Hepatocyte (in vitro differentiated cells): ENCODE data around the gene HDAC8. TPM values are rescaled to one million over a fixed set of nuclear protein-coding genes. Genes with fewer than 3 reads are reported as not detected.

Source experiments
- DNase-seq: peaks from one replicate; pipeline ENCODE4 v3.0.0-alpha.2; 2016; ENCODE audit warnings: low spot score
- H2AFZ ChIP-seq: fragments of 200-600 bp; sonication (generic); 2 replicates; pipeline ENCODE4 v1.6.0; 2016; ENCODE audit warnings: antibody characterized with exemption, mild to moderate bottlenecking
- H3K27ac ChIP-seq: fragments of 200-600 bp; sonication (generic); 2 replicates; pipeline ENCODE4 v1.5.1; 2016; ENCODE audit warnings: mild to moderate bottlenecking
- H3K27me3 ChIP-seq: fragments of 200-600 bp; sonication (generic); 2 replicates; pipeline ENCODE4 v1.6.1; 2016
- H3K36me3 ChIP-seq: fragments of 200-600 bp; sonication (generic); replicated peaks from 2 replicates; pipeline ENCODE4 v1.5.1; 2016; ENCODE audit warnings: low read depth; ENCODE audit not compliant: insufficient read depth
- H3K4me1 ChIP-seq: fragments of 200-600 bp; sonication (generic); 2 replicates; pipeline ENCODE4 v1.5.1; 2016; ENCODE audit warnings: mild to moderate bottlenecking, moderate library complexity; ENCODE audit not compliant: insufficient read depth
- H3K4me2 ChIP-seq: fragments of 200-600 bp; sonication (generic); 2 replicates; pipeline ENCODE4 v1.6.0; 2016
- H3K4me3 ChIP-seq: fragments of 200-600 bp; sonication (generic); 2 replicates; pipeline ENCODE4 v1.5.1; 2016; ENCODE audit warnings: mild to moderate bottlenecking
- H3K79me2 ChIP-seq: fragments of 200-600 bp; sonication (generic); 2 replicates; pipeline ENCODE4 v1.6.0; 2017; ENCODE audit warnings: mild to moderate bottlenecking
- H3K9me2 ChIP-seq: fragments of 200-600 bp; sonication (generic); replicated peaks from 2 replicates; pipeline ENCODE4 v1.6.0; 2017; ENCODE audit warnings: mild to moderate bottlenecking; ENCODE audit not compliant: insufficient read depth
- H3K9me3 ChIP-seq: fragments of 200-600 bp; sonication (generic); 2 replicates; pipeline ENCODE4 v1.5.1; 2016; ENCODE audit warnings: low read depth, mild to moderate bottlenecking
- H4K20me1 ChIP-seq: fragments of 200-600 bp; sonication (generic); 2 replicates; pipeline ENCODE4 v1.6.0; 2016; ENCODE audit warnings: mild to moderate bottlenecking; ENCODE audit not compliant: insufficient read depth, poor library complexity, severe bottlenecking
- EZH2 ChIP-seq: fragments of 200-600 bp; sonication (generic); IDR thresholded peaks from 2 replicates; pipeline ENCODE4 v1.6.1; 2016; ENCODE audit warnings: antibody characterized with exemption, mild to moderate bottlenecking, borderline replicate concordance
- EZH2phosphoT487 ChIP-seq: fragments of 200-600 bp; sonication (generic); IDR thresholded peaks from one replicate; pipeline ENCODE4 v1.6.1; 2018; ENCODE audit warnings: antibody characterized with exemption, mild to moderate bottlenecking, low read depth, moderate library complexity; ENCODE audit not compliant: unreplicated experiment, severe bottlenecking
- WGBS: methylation state at CpG from one replicate; pipeline ENCODE4 v1.1.6; 2016; ENCODE audit warnings: low lambda C conversion rate; ENCODE audit errors: missing lambda C conversion rate; 5-methylcytosine and 5-hydroxymethylcytosine counted together
- polyA plus RNA-seq: library from polyadenylated mRNA; unstranded; fragments of >200 nt; fragmentation: Nextera tagmentation; extraction: Ambion mirVana; gene quantifications from 2 replicates; pipeline ENCODE4 v1.2.1, GENCODE V29; 2016
- total RNA-seq: library from RNA; depleted of rRNA; stranded (reverse); fragments of >200 nt; gene quantifications from 2 replicates; pipeline ENCODE4 v1.2.3, GENCODE V29; 2014
- TF ChIP-seq, protein P1 (sequence below): fragments of 200-600 bp; sonication (generic); IDR thresholded peaks from 2 replicates; pipeline ENCODE4 v1.5.1; 2016; ENCODE audit warnings: antibody characterized with exemption, mild to moderate bottlenecking; ENCODE audit not compliant: poor library complexity

Gene HDAC8
- total and polyA plus RNA-seq, 2 experiments from 2014 or later, result 29.4 to 29.5 TPM

DNA sequence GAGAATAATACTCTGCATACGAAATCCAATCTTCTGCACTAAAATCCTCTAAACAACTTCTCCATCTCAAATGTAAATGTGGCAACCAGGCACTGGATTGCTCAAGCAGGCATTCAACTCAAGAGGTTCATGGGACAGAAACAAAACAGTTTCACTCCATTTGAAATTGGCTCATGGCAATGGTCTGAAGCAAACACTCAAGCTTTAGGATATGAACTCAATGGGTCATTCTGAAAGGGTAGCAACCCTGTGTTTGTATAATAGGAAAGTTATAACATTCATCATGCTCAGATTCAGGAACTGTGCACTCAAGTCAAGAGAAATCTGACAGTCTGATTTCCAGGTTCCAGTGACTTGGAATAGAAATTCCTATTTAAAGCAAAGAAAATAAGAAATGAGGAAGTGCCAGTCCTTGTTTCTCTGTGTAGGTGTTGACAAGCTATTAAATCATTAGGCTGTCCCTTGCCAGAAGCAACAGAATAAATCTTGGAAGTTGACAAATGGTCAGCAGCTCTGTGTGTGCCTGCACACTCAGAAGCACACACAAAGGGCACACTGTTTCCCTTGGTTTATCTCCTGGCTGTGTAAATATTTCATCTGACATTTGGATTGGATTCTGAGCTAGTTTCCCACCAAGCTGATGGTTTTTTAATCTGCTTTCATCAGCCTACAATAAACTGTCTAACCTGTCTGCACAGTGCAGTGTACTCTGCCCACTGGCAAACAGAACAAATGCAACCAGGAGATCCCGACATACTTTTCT, 191.0 kb downstream of the HDAC8 start:
- H3K36me3 ChIP-seq, result no peaks in the 10 kb centered on the region
- TF ChIP-seq EZH2phosphoT487, result no peak
- TF ChIP-seq EZH2, result no peak
- TF ChIP-seq, protein P1, sequence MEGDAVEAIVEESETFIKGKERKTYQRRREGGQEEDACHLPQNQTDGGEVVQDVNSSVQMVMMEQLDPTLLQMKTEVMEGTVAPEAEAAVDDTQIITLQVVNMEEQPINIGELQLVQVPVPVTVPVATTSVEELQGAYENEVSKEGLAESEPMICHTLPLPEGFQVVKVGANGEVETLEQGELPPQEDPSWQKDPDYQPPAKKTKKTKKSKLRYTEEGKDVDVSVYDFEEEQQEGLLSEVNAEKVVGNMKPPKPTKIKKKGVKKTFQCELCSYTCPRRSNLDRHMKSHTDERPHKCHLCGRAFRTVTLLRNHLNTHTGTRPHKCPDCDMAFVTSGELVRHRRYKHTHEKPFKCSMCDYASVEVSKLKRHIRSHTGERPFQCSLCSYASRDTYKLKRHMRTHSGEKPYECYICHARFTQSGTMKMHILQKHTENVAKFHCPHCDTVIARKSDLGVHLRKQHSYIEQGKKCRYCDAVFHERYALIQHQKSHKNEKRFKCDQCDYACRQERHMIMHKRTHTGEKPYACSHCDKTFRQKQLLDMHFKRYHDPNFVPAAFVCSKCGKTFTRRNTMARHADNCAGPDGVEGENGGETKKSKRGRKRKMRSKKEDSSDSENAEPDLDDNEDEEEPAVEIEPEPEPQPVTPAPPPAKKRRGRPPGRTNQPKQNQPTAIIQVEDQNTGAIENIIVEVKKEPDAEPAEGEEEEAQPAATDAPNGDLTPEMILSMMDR, result no peak
- no peak overlapping the region for H3K4me2 ChIP-seq
- no peak for DNase-seq
- no peaks in the 10 kb centered on the region for H4K20me1 ChIP-seq
- H3K27ac ChIP-seq, result no peak overlapping the region
- no peak overlapping the region for H3K4me3 ChIP-seq
- H3K27me3 ChIP-seq, result no peaks in the 10 kb centered on the region
- WGBS, result 59% methylated on average over 2 of the region's 2 CpGs
- no peaks in the 10 kb centered on the region for H3K79me2 ChIP-seq
- no peaks in the 10 kb centered on the region for H3K9me2 ChIP-seq
- no peaks in the 10 kb centered on the region for H3K4me1 ChIP-seq
- H2AFZ ChIP-seq, result no peak overlapping the region
- H3K9me3 ChIP-seq, result no peaks in the 10 kb centered on the region

DNA sequence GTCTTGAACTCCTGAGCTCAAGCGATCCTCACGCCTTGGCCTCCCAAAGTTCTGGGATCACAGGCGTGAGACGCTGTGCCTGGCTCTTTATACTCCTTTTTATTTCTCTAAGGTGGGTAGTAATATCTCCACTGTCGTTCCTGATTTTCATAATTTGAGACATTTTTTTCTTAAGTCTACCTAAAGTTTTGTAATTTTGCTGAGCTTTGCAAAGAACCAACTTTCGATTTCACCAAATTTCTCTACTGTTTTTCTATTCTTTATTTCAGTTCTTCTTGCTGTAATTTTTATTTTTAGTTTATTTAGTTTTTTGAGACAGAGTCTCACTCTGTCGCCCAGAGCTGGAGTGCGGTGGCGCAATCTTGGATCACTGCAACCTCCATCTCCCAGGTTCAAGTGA, 196.5 kb downstream of the HDAC8 start:
- no peak overlapping the region for H2AFZ ChIP-seq
- no peaks in the 10 kb centered on the region for H4K20me1 ChIP-seq
- no peak for DNase-seq
- no peaks in the 10 kb centered on the region for H3K9me3 ChIP-seq
- H3K27ac ChIP-seq, result no peak overlapping the region
- TF ChIP-seq, protein P1, result no peak
- no peak for TF ChIP-seq EZH2phosphoT487
- TF ChIP-seq EZH2, result no peak
- no peaks in the 10 kb centered on the region for H3K9me2 ChIP-seq
- H3K27me3 ChIP-seq, result no peaks in the 10 kb centered on the region
- H3K4me2 ChIP-seq, result no peak overlapping the region
- H3K4me3 ChIP-seq, result no peak overlapping the region
- H3K79me2 ChIP-seq, result no peaks in the 10 kb centered on the region
- WGBS, result 90% methylated on average over 9 of the region's 9 CpGs
- H3K4me1 ChIP-seq, result no peaks in the 10 kb centered on the region
- no peaks in the 10 kb centered on the region for H3K36me3 ChIP-seq

DNA sequence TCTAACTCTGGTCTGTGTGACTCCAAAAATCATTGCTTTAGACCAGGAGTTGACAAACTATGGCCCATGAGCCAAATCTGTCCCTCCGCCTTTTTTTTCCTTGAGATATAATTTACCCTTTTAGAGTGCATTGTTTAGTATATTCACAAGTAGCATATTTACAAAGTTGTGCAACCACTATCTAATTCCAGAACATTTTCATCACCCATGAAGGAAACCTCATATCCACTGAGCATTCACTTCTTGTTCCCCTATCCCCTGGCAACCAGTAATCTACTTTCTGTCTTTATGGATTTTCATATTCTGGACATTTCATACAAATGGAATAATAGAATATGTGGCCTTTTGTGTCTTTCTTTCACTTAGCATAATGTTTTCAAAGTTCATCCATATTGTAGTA, 199.5 kb downstream of the HDAC8 start:
- H3K4me2 ChIP-seq, result no peak overlapping the region
- no peaks in the 10 kb centered on the region for H3K9me2 ChIP-seq
- H3K36me3 ChIP-seq, result no peaks in the 10 kb centered on the region
- no peak overlapping the region for H2AFZ ChIP-seq
- H3K4me3 ChIP-seq, result no peak overlapping the region
- no peaks in the 10 kb centered on the region for H3K27me3 ChIP-seq
- no peak for TF ChIP-seq EZH2
- DNase-seq, result no peak
- H3K4me1 ChIP-seq, result no peaks in the 10 kb centered on the region
- H3K27ac ChIP-seq, result no peak overlapping the region
- H3K9me3 ChIP-seq, result no peaks in the 10 kb centered on the region
- no peaks in the 10 kb centered on the region for H3K79me2 ChIP-seq
- H4K20me1 ChIP-seq, result no peaks in the 10 kb centered on the region
- 83% methylated on average over 1 of the region's 1 CpG for WGBS

DNA sequence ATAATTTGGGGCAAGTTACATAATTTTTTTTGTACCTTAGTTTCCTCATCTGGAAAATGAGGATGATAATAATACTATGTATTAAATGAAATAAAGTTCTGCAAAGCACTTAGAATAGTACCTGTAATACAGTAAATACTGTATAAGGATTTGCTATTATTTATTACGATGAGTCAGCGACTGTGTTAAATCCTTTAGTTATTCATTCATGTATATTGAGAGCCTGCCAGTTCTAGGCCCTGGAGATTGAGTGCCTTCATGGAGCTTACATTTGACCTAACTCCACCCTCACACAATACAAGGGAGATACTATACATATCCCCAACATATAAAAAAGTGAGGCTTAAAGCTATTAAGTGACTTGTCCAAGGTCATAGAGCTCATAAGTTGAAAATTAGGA, 199.9 kb downstream of the HDAC8 start:
- H2AFZ ChIP-seq, result no peak overlapping the region
- H3K36me3 ChIP-seq, result no peaks in the 10 kb centered on the region
- H3K4me1 ChIP-seq, result no peaks in the 10 kb centered on the region
- no peak overlapping the region for H3K4me3 ChIP-seq
- H3K27me3 ChIP-seq, result no peaks in the 10 kb centered on the region
- no peaks in the 10 kb centered on the region for H4K20me1 ChIP-seq
- no peak for TF ChIP-seq EZH2phosphoT487
- no peak for TF ChIP-seq EZH2
- TF ChIP-seq, protein P1, result no peak
- no peak overlapping the region for H3K4me2 ChIP-seq
- no peak overlapping the region for H3K27ac ChIP-seq
- WGBS, result 90% methylated on average over 2 of the region's 2 CpGs
- DNase-seq, result no peak
- H3K79me2 ChIP-seq, result no peaks in the 10 kb centered on the region
- no peaks in the 10 kb centered on the region for H3K9me2 ChIP-seq
- H3K9me3 ChIP-seq, result no peaks in the 10 kb centered on the region
